AG04450 (cell line): ENCODE measurements around the gene MYLK3. TPM values are rescaled to one million over a fixed set of nuclear protein-coding genes. Genes with fewer than 3 reads are reported as not detected.

Experiments used
- CTCF ChIA-PET: fragments of 300-600, 350-600 bp; formaldehyde crosslinking; extraction: SDS; loops from one replicate; lab custom pipeline; 2022; ENCODE audit warnings: antibody characterized with exemption, inconsistent platforms; lab: Charles Lee
- POLR2A ChIA-PET: fragments of 350-600 bp; formaldehyde crosslinking; extraction: SDS; loops from one replicate; lab custom pipeline; 2021; ENCODE audit warnings: antibody characterized with exemption, inconsistent platforms; lab: Yijun Ruan, JAX
- DNase-seq: peaks from one replicate; pipeline ENCODE4 v3.0.0-alpha.2; 2011; ENCODE audit warnings: low read depth, low spot score
- H3K27ac ChIP-seq: one replicate; pipeline ENCODE4 v1.5.1; 2012; ENCODE audit warnings: low read depth, low read length, control low read depth
- H3K27me3 ChIP-seq: one replicate; pipeline ENCODE4 v1.6.0; 2012; ENCODE audit warnings: low read length; ENCODE audit not compliant: control insufficient read depth, insufficient read depth
- H3K4me3 ChIP-seq: 2 replicates; pipeline ENCODE4 v1.5.1; 2011; ENCODE audit warnings: mild to moderate bottlenecking, low read depth, low read length, control low read depth
- H3K9me3 ChIP-seq: 2 replicates; pipeline ENCODE4 v1.5.1; 2012; ENCODE audit warnings: low read length; ENCODE audit not compliant: control insufficient read depth, insufficient read depth
- polyA plus RNA-seq: library from polyadenylated mRNA; depleted of rRNA; stranded (reverse); fragments of >200 nt; gene quantifications from 2 replicates; pipeline ENCODE4 v1.2.3, GENCODE V29; 2011
- TF ChIP-seq, protein P1 (sequence below): IDR thresholded peaks from 2 replicates; pipeline ENCODE4 v1.5.1; 2011; ENCODE audit warnings: low read depth, low read length, control low read depth, inconsistent platforms

The MYLK3 gene
- polyA plus RNA-seq, 1 experiment: 0.11 TPM

DNA sequence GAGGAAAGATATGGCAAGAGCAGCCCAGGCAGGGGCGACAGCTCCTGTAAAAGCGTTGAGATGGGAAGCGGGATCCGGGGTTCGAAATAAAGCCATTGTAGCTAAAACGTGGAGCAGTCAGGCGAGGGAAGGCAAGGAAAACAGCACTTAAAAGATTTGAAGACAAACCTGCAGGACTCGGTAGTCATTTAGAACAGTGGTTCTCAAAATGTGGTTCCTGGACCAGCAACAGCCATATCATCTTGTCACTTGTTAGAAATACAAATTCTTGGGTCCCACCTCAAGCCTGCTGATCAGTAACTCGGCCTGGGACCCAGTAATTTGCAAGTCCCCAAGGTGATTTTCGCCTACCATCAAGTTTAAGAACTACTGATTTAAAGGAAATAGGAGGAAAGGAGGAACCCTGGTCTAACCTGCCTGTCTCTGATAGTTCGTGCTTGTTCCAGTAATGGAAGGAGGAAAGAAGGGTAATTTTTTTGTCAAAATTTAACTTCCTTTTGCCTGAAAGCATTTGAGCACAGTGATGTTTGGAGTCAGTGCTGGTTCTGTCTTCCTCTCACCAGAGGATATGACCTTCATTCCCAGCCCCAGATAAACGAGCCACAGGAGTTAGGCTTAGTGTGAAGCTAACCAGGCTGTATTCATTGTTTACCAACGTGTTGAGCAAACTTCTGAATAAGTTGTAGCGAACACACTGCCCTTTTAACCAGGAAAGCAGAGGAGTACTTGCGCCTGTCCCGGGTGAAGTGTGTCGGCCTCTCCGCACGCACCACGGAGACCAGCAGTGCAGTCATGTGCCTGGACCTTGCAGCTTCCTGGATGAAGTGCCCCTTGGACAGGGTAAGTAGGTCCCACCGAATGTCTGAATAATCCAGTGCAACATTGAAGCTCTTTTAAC, 57.6 kb downstream of the MYLK3 start:
- Histone ChIP-seq H3K4me3 (peak overlapping the region; percentile 94), H3K27ac (peak overlapping the region; percentile 95), H3K27me3 (no peaks in the 10 kb centered on the region), H3K9me3 (peaks cover 3% of the 10 kb centered on the region; the same call in 1 of the 2 replicates)
- TF ChIP-seq, protein P1, sequence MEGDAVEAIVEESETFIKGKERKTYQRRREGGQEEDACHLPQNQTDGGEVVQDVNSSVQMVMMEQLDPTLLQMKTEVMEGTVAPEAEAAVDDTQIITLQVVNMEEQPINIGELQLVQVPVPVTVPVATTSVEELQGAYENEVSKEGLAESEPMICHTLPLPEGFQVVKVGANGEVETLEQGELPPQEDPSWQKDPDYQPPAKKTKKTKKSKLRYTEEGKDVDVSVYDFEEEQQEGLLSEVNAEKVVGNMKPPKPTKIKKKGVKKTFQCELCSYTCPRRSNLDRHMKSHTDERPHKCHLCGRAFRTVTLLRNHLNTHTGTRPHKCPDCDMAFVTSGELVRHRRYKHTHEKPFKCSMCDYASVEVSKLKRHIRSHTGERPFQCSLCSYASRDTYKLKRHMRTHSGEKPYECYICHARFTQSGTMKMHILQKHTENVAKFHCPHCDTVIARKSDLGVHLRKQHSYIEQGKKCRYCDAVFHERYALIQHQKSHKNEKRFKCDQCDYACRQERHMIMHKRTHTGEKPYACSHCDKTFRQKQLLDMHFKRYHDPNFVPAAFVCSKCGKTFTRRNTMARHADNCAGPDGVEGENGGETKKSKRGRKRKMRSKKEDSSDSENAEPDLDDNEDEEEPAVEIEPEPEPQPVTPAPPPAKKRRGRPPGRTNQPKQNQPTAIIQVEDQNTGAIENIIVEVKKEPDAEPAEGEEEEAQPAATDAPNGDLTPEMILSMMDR: no peak
- DNase-seq: no peak
- POLR2A ChIA-PET: interaction anchor here (0.9 kb wide), 1 partner anchor 61 kb away, joined by 3 read pairs; no protein-coding TSS in a partner anchor
- CTCF ChIA-PET: interaction anchor here (0.5 to 4.3 kb wide), 9 partner anchors 13 to 118 kb away, joined by 3 to 29 read pairs (median 4); no protein-coding TSS in a partner anchor

DNA sequence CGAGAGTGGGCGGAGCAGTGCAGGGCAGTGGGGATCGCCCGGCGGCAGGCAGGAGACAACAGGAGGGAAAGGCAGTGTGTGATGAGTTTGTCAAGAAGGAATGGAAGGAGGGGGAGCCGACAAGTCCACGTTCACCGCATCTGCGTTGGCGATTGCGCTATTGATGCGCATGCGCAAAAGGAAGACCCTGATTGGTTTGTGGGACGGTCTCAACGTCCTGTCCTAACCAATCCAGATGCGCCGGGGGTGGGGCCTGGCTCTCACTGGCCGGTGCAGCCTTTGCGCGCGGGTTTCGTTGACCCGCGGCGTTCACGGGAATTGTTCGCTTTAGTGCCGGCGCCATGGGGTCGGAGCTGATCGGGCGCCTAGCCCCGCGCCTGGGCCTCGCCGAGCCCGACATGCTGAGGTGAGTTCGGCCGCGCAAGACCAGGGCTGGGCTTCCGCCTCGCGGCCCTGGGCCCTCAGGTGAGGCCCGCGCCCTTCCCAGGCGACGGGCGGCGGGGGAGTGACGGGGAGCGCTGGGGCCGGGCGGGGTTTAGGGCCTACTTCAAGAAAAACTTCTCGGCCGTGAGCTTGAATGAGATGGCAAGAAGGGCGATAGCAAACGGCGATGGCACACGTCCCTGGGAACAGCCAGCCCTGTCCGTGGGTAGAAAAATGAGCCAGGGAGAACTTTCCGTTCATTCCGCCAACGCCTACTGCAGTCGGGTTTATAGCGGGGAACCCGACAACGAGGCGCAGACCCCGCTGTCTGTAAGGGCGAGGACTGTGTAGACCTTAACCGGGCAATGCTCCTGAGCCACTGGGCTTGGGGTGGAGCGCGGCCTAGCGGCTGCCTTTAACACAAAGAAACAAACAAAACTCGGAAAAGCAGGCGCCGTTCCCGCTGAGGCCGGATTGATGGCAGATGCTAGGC, 58.5 kb downstream of the MYLK3 start, which contains the start of gene ORC6:
Gene ORC6 (plus strand): TSS at position 295 of the 916 bp plus-strand sequence. CDS start 47 bp downstream, at position 342.
- TF ChIP-seq, protein P1: peak; percentile 69
- ChIA-PET CTCF (interaction anchor here (0.6 to 4.3 kb wide), 11 partner anchors 12 to 174 kb away, joined by 3 to 29 read pairs (median 3); no protein-coding TSS in a partner anchor), POLR2A (interaction anchor here (0.6 to 0.9 kb wide), 3 partner anchors 10 to 157 kb away, joined by 3 to 4 read pairs (median 3); no protein-coding TSS in a partner anchor)
- Histone ChIP-seq H3K27me3 (no peaks in the 10 kb centered on the region), H3K9me3 (peaks cover 3% of the 10 kb centered on the region; the same call in 1 of the 2 replicates), H3K27ac (peak within 1 kb of the TSS; percentile 95), H3K4me3 (peak within 1 kb of the TSS; percentile 94)
- peak; percentile 89 for DNase-seq

DNA sequence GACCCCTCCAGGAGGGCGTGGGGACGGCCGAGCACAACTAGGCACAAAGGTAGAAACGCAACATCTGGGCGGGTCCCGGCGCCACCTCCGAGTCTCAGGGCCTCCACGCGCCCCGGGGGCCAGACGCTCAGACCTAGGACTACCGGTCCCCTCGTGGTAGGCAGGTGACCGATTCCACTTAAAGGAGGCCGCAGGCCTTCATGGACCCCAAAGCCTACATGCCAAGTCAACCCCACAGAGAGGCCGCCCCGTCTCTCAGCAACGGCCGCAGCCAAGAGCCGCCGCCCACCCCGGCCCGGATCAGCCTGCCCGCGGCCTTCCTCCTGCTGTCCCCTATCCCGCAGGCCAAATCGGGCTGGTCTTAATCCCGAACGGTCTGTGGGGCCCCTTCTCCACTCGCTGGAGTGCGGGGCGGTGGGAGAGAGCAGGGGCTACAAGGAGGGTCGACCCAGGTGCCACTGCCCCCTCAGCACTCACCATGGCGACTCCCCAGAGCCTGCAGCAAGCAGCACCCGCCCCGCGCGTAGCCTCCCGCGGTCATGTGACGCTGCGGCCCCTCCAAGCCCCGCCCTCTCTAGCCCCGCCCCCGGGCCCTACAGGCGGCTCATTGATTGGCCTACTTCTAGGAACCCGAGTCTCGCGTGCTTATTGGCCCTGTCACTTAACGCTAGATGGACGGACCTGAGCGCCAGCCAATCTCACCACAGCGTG, 59.3 kb downstream of the MYLK3 start, which contains the start of gene VPS35:
Gene VPS35 (minus strand): TSS at position 525 of the 711 bp plus-strand sequence. CDS start 45 bp downstream, at position 480.
- POLR2A ChIA-PET: interaction anchor here (0.6 to 0.9 kb wide), 2 partner anchors 11 to 158 kb away, joined by 3 to 4 read pairs; no protein-coding TSS in a partner anchor

More for the DNA sequence above, 59.3 kb downstream of the MYLK3 start, which contains the start of gene VPS35:
- H3K27me3 ChIP-seq: no peaks in the 10 kb centered on the region
- TF ChIP-seq, protein P1: 0 out of 2 replicates have a peak, but pooled peaks have one; percentile 8
- peak; percentile 97 for DNase-seq
- CTCF ChIA-PET: interaction anchor here (3.3 to 4.3 kb wide), 2 partner anchors 15 to 59 kb away, joined by 12 to 29 read pairs; no protein-coding TSS in a partner anchor
- peaks cover 3% of the 10 kb centered on the region; the same call in 1 of the 2 replicates for H3K9me3 ChIP-seq
- H3K4me3 ChIP-seq: peak within 1 kb of the TSS; percentile 94
- peak within 1 kb of the TSS; percentile 95 for H3K27ac ChIP-seq
